Motor neuron (in vitro differentiated cells): ENCODE measurements around the gene MARCHF9. TPM values are rescaled to one million over a fixed set of nuclear protein-coding genes. Genes with fewer than 3 reads are reported as not detected.

Experiments used
- ATAC-seq, 8 experiments: fragments of 200-7000 bp; cut with Tn5 transposase; replicated peaks in 6 of 8; 2 replicates each; pipeline ENCODE4 v1.8.0; 2021; ENCODE audit warnings: mild to moderate bottlenecking in 8 of 8, moderate library complexity in 8 of 8
- H3K27ac ChIP-seq, 2 donors: fragments of 250-450 bp; sonication (Bioruptor Pico); 2 replicates each; pipeline ENCODE4 v1.9.0; 2021; ENCODE audit warnings: antibody characterized with exemption in 2 of 2, mild to moderate bottlenecking in 2 of 2, moderate library complexity in 1 of 2
- H3K4me1 ChIP-seq, 2 donors: fragments of 250-450 bp; sonication (Bioruptor Pico); replicated peaks in 1 of 2; 2 replicates each; pipeline ENCODE4 v1.6.1; 2021; ENCODE audit warnings: antibody characterized with exemption in 2 of 2, mild to moderate bottlenecking in 2 of 2, moderate library complexity in 1 of 2
- H3K4me3 ChIP-seq, 5 donors: fragments of 250-450 bp; sonication (Bioruptor Pico); 2 replicates each; pipeline ENCODE4 v1.9.0; 2021; ENCODE audit warnings: antibody characterized with exemption in 5 of 5, mild to moderate bottlenecking in 5 of 5, moderate library complexity in 4 of 5
- WGBS, 10 experiments: fragments of 450-650 bp; shearing (Covaris generic); methylation state at CpG; one replicate each; pipeline ENCODE4 v1.0.0; 2022; 5-methylcytosine and 5-hydroxymethylcytosine counted together
- in situ Hi-C, 9 experiments: fragments of 400-800 bp; cut with MboI; loops; one replicate each; pipeline ENCODE4 v1.15.0; 2021; ENCODE audit warnings: low sequenced_read_pairs in 9 of 9, low pct_unique_long_range_greater_than_20kb in 2 of 9; ENCODE audit not compliant: unreplicated experiment in 9 of 9
- total RNA-seq, 8 experiments: library from RNA; unstranded; fragments of 300-600 nt; gene quantifications; 2 replicates each; pipeline versions ENCODE4 v1.2.3 to v1.2.4, GENCODE V29; 2022

MARCHF9 gene
- total RNA-seq, 8 experiments from 2014 or later = 1.7 to 23.0 (median 17.0) TPM

- Histone ChIP-seq H3K4me3 (peak overlapping the region; percentile 32 to 52 (median 47)), H3K4me1 (peaks cover 0 to 6% of the 10 kb centered on the region in 2 donors), H3K27ac (peak overlapping the region; percentile 61 to 79)
- in situ Hi-C loops = no loop called here
- WGBS, 10 experiments = 10 to 72% (median 32%) methylated on average over 3 to 41 of the region's 76 CpGs; no CpG with 5 or more reads in 3 of the 10 experiments
- peak; percentile 18 to 73 (median 62) for ATAC-seq
Measured at GRCh38 chr12:57726884-57727757, 27.8 kb upstream of the MARCHF9 start.

- no peak for ATAC-seq
- in situ Hi-C loops = no loop called here
- Histone ChIP-seq H3K4me1 (peaks cover 0 to 6% of the 10 kb centered on the region in 2 donors), H3K27ac (no peak overlapping the region), H3K4me3 (peak overlapping the region in 1 of 5 donors; percentile 49)
- WGBS, 10 experiments = 12 to 100% (median 81%) methylated on average over 1 to 10 of the region's 21 CpGs; no CpG with 5 or more reads in 1 of the 10 experiments
Measured at GRCh38 chr12:57727758-57728395, 27.0 kb upstream of the MARCHF9 start.

GRCh38 chr12:57729321-57729844 lies 25.5 kb upstream of the MARCHF9 start:
- Histone ChIP-seq H3K4me1 (peaks cover 0 to 6% of the 10 kb centered on the region in 2 donors), H3K4me3 (no peak overlapping the region), H3K27ac (no peak overlapping the region)
- no peak for ATAC-seq
- 25 to 93% (median 50%) methylated on average over 1 to 2 of the region's 5 CpGs; no CpG with 5 or more reads in 4 of the 10 experiments for WGBS, 10 experiments
- in situ Hi-C loops = no loop called here

- ATAC-seq = no peak
- H3K4me1 ChIP-seq = peaks cover 9 to 13% of the 10 kb centered on the region in 2 donors
- in situ Hi-C loops = no loop called here
- no peak overlapping the region for H3K27ac ChIP-seq
- WGBS, 10 experiments = 83 to 92% (median 87%) methylated on average over 1 to 3 of the region's 13 CpGs; no CpG with 5 or more reads in 7 of the 10 experiments
- no peak overlapping the region for H3K4me3 ChIP-seq
Measured at GRCh38 chr12:57730336-57731067, 24.4 kb upstream of the MARCHF9 start.

- Histone ChIP-seq H3K4me3 (no peak overlapping the region), H3K27ac (no peak overlapping the region), H3K4me1 (peaks cover 15 to 21% of the 10 kb centered on the region in 2 donors)
- WGBS, 10 experiments = 43 to 100% (median 82%) methylated on average over 1 to 17 of the region's 19 CpGs
- no peak for ATAC-seq
- in situ Hi-C loops = no loop called here
Measured at GRCh38 chr12:57731411-57732080, 23.4 kb upstream of the MARCHF9 start.

- Histone ChIP-seq H3K4me1 (peaks cover 22 to 25% of the 10 kb centered on the region in 2 donors), H3K27ac (no peak overlapping the region), H3K4me3 (no peak overlapping the region)
- WGBS, 10 experiments = 50 to 67% (median 63%) methylated on average over 1 to 2 of the region's 4 CpGs; no CpG with 5 or more reads in 6 of the 10 experiments
- in situ Hi-C loops = no loop called here
- ATAC-seq = no peak
Measured at GRCh38 chr12:57732270-57732669, 22.6 kb upstream of the MARCHF9 start.

GRCh38 chr12:57732726-57733593 lies 21.9 kb upstream of the MARCHF9 start:
- 17 to 84% (median 79%) methylated on average over 1 to 7 of the region's 11 CpGs; no CpG with 5 or more reads in 3 of the 10 experiments for WGBS, 10 experiments
- no peak for ATAC-seq
- Histone ChIP-seq H3K4me1 (peaks cover 22 to 25% of the 10 kb centered on the region in 2 donors), H3K4me3 (no peak overlapping the region), H3K27ac (no peak overlapping the region)
- in situ Hi-C loops = no loop called here

- in situ Hi-C loops = no loop called here
- H3K27ac ChIP-seq = no peak overlapping the region
- 40 to 100% (median 75%) methylated on average over 1 to 3 of the region's 6 CpGs; no CpG with 5 or more reads in 6 of the 10 experiments for WGBS, 10 experiments
- no peak for ATAC-seq
- peaks cover 22 to 25% of the 10 kb centered on the region in 2 donors for H3K4me1 ChIP-seq
- no peak overlapping the region for H3K4me3 ChIP-seq
Measured at GRCh38 chr12:57733928-57734327, 21.0 kb upstream of the MARCHF9 start.

- Histone ChIP-seq H3K4me3 (no peak overlapping the region), H3K27ac (no peak overlapping the region), H3K4me1 (peaks cover 26 to 32% of the 10 kb centered on the region in 2 donors)
- no peak for ATAC-seq
- WGBS, 10 experiments = 26 to 92% (median 71%) methylated on average over 1 to 4 of the region's 4 CpGs; no CpG with 5 or more reads in 2 of the 10 experiments
- in situ Hi-C loops = no loop called here
Measured at GRCh38 chr12:57734591-57734990, 20.3 kb upstream of the MARCHF9 start.

GRCh38 chr12:57735198-57735855 lies 19.6 kb upstream of the MARCHF9 start:
- Histone ChIP-seq H3K27ac (no peak overlapping the region), H3K4me1 (peaks cover 26 to 33% of the 10 kb centered on the region in 2 donors), H3K4me3 (peak overlapping the region; percentile 12 to 74 (median 24))
- in situ Hi-C loops = no loop called here
- peak in 6 of 8 experiments; percentile 3 to 13 (median 8) for ATAC-seq
- 0 to 60% (median 23%) methylated on average over 1 to 3 of the region's 8 CpGs; no CpG with 5 or more reads in 2 of the 10 experiments for WGBS, 10 experiments
